ENCODE data around the gene GPM6B.

DNA sequence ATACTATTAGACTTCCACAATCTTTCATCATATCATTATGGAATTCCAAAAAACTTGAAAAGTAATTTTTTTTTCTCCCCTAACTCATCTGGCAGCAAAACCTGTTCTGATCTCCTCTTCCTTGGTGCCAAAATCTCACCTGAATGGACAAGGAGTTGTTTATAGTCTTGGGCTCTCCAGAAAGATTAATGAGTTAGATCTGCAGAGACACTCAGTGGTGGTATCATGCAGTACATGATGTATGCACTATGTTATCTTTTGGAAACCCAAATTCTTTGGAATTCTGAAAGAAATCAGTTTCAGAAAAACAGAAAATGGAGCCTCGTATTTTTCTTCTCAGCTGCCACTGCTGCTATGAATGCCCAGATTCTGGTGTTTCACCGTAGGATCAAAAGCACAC is 11.7 kb downstream of the GPM6B start:
- TF ChIP-seq, protein P1, sequence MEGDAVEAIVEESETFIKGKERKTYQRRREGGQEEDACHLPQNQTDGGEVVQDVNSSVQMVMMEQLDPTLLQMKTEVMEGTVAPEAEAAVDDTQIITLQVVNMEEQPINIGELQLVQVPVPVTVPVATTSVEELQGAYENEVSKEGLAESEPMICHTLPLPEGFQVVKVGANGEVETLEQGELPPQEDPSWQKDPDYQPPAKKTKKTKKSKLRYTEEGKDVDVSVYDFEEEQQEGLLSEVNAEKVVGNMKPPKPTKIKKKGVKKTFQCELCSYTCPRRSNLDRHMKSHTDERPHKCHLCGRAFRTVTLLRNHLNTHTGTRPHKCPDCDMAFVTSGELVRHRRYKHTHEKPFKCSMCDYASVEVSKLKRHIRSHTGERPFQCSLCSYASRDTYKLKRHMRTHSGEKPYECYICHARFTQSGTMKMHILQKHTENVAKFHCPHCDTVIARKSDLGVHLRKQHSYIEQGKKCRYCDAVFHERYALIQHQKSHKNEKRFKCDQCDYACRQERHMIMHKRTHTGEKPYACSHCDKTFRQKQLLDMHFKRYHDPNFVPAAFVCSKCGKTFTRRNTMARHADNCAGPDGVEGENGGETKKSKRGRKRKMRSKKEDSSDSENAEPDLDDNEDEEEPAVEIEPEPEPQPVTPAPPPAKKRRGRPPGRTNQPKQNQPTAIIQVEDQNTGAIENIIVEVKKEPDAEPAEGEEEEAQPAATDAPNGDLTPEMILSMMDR (IDR thresholded peaks at IDR 0.05; ENCODE audit: poor library complexity, severe bottlenecking): no peak
- TF ChIP-seq EP300 (conservative IDR thresholded peaks at IDR 0.05; ENCODE audit: poor library complexity, severe bottlenecking): no peak
- no peak for TF ChIP-seq POLR2AphosphoS5 (IDR thresholded peaks at IDR 0.05)
- no peak for TF ChIP-seq SMC3 (conservative IDR thresholded peaks at IDR 0.05; ENCODE audit: poor library complexity)
- TF ChIP-seq, protein P2, sequence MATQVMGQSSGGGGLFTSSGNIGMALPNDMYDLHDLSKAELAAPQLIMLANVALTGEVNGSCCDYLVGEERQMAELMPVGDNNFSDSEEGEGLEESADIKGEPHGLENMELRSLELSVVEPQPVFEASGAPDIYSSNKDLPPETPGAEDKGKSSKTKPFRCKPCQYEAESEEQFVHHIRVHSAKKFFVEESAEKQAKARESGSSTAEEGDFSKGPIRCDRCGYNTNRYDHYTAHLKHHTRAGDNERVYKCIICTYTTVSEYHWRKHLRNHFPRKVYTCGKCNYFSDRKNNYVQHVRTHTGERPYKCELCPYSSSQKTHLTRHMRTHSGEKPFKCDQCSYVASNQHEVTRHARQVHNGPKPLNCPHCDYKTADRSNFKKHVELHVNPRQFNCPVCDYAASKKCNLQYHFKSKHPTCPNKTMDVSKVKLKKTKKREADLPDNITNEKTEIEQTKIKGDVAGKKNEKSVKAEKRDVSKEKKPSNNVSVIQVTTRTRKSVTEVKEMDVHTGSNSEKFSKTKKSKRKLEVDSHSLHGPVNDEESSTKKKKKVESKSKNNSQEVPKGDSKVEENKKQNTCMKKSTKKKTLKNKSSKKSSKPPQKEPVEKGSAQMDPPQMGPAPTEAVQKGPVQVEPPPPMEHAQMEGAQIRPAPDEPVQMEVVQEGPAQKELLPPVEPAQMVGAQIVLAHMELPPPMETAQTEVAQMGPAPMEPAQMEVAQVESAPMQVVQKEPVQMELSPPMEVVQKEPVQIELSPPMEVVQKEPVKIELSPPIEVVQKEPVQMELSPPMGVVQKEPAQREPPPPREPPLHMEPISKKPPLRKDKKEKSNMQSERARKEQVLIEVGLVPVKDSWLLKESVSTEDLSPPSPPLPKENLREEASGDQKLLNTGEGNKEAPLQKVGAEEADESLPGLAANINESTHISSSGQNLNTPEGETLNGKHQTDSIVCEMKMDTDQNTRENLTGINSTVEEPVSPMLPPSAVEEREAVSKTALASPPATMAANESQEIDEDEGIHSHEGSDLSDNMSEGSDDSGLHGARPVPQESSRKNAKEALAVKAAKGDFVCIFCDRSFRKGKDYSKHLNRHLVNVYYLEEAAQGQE (IDR thresholded peaks at IDR 0.05; ENCODE audit: borderline replicate concordance): no peak
- no peak for TF ChIP-seq RAD21 (conservative IDR thresholded peaks at IDR 0.05)
- TF ChIP-seq EZH2 (IDR thresholded peaks at IDR 0.05; ENCODE audit: borderline replicate concordance, insufficient read depth, low read length, poor library complexity, severe bottlenecking): no peak
